Subcutaneous adipose tissue (tissue), 4 donors: ENCODE measurements around the gene CERS4. TPM values are rescaled to one million over a fixed set of nuclear protein-coding genes. Genes with fewer than 3 reads are reported as not detected.

Source experiments
- CTCF ChIP-seq: fragments of 450-650 bp; IDR thresholded peaks from one replicate; pipeline ENCODE4 v1.5.1; 2016; ENCODE audit warnings: low read depth, mild to moderate bottlenecking, control low read depth, antibody characterized with exemption, moderate library complexity
- total RNA-seq, 4 donors: library from RNA; depleted of rRNA; stranded (reverse); fragments of >200 nt; gene quantifications; one replicate each; pipeline ENCODE4 v1.1.0, GENCODE V29; 2016

The CERS4 gene
- total RNA-seq, 4 donors from 2014 or later, result 10.4 to 34.3 (median 30.8) TPM

- no peak for TF ChIP-seq CTCF
Measured at GRCh38 chr19:8184274-8184673, 24.9 kb upstream of the CERS4 start.

- no peak for TF ChIP-seq CTCF
Measured at GRCh38 chr19:8185343-8186068, 23.7 kb upstream of the CERS4 start.

GRCh38 chr19:8192221-8192820 lies 16.8 kb upstream of the CERS4 start:
- no peak for TF ChIP-seq CTCF

GRCh38 chr19:8194528-8195267 lies 14.5 kb upstream of the CERS4 start:
- TF ChIP-seq CTCF, result no peak

- TF ChIP-seq CTCF, result no peak
Measured at GRCh38 chr19:8196271-8196927, 12.8 kb upstream of the CERS4 start.

GRCh38 chr19:8204961-8205360 lies 4.2 kb upstream of the CERS4 start:
- TF ChIP-seq CTCF, result no peak
